IPS-18c (cell line): ENCODE results near the gene TRAF7.

Experiments
- H3K4me3 ChIP-seq: 2 replicates; pipeline ENCODE4 v1.7.0; 2013; ENCODE audit warnings: low read depth, mild to moderate bottlenecking, low read length, moderate library complexity; ENCODE audit not compliant: insufficient read depth
- H3K9me3 ChIP-seq: one replicate; pipeline ENCODE4 v1.6.1; 2013; ENCODE audit warnings: mild to moderate bottlenecking, low read length, moderate library complexity; ENCODE audit not compliant: control insufficient read depth, insufficient read depth

Gene TRAF7

GRCh38 chr16:2172688-2173335 lies 17.2 kb downstream of the TRAF7 start:
- Histone ChIP-seq H3K4me3 (no peak overlapping the region), H3K9me3 (no peaks in the 10 kb centered on the region)

GRCh38 chr16:2173366-2173765 lies 17.8 kb downstream of the TRAF7 start:
- Histone ChIP-seq H3K9me3 (no peaks in the 10 kb centered on the region), H3K4me3 (no peak overlapping the region)

DNA sequence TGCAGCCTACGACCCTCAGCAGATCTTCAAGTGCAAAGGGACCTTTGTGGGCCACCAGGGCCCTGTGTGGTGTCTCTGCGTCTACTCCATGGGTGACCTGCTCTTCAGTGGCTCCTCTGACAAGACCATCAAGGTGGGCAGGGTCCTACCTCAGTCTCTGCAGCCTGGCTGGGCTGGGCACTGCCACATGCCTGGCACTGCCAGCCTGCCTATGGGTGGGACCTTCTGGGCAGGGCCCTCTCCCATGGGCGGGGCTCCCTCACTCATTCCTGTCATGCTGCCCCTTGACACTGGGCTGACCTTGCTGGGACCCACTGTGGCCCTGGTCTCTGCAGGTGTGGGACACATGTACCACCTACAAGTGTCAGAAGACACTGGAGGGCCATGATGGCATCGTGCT lies 18.3 kb downstream of the TRAF7 start:
- Histone ChIP-seq H3K4me3 (no peak overlapping the region), H3K9me3 (no peaks in the 10 kb centered on the region)

- no peak overlapping the region for H3K4me3 ChIP-seq
- no peaks in the 10 kb centered on the region for H3K9me3 ChIP-seq
Measured at GRCh38 chr16:2174396-2175131, 19.0 kb downstream of the TRAF7 start.

GRCh38 chr16:2175454-2175853 lies 19.9 kb downstream of the TRAF7 start:
- Histone ChIP-seq H3K4me3 (no peak overlapping the region), H3K9me3 (no peaks in the 10 kb centered on the region)

DNA sequence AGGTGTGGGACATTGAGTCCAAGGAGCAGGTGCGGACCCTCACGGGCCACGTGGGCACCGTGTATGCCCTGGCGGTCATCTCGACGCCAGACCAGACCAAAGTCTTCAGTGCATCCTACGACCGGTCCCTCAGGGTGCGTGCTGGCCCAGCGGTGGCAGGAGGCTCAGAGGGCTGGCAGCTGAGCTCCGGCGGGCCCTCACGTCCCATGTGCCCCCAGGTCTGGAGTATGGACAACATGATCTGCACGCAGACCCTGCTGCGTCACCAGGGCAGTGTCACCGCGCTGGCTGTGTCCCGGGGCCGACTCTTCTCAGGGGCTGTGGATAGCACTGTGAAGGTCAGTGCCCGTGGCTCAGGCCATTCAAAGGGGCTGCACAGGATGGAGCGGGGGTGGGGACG lies 20.5 kb downstream of the TRAF7 start:
- H3K4me3 ChIP-seq = no peak overlapping the region
- H3K9me3 ChIP-seq = no peaks in the 10 kb centered on the region

DNA sequence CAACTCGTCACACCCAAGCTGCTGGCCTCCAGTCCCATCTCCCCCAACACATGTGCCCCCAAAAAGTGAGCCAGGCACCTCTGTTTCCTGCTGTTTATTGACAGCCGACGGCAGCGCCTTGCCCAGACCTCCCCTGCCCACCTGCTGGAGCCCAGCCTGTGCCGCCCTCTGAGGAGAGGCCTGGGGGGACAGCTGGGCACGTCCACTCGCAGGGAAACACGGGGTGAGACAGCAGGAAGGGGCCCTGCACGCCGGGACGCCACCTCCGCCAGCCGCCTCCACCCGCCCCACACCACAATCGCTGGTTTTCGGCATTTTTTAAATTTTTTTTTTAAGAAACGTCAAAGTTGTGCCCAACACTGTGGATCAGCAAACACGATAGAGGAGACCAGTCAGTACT lies 21.5 kb downstream of the TRAF7 start:
- H3K9me3 ChIP-seq = no peaks in the 10 kb centered on the region
- H3K4me3 ChIP-seq = no peak overlapping the region

DNA sequence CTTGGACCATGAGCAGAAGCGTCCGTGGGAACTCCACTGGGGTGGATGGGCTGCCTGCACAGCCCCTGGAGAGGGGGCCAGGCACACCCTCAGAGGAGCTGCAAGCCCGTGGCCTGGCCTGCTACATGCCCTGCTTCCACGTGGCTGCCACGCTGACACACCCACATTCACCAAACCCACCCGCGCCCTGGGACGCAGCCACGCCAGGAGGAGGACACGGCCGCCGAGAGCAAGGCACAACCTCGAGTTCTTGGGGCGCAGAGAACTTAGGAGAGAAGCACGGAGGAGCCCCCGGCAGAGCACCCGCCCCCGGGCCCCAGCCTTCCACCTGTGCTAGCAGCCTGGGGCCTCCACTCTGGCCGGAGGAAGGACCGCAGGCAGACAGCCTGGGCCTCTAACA lies 22.0 kb downstream of the TRAF7 start:
- no peaks in the 10 kb centered on the region for H3K9me3 ChIP-seq
- H3K4me3 ChIP-seq = no peak overlapping the region

GRCh38 chr16:2178321-2179106 lies 22.9 kb downstream of the TRAF7 start:
- Histone ChIP-seq H3K9me3 (no peaks in the 10 kb centered on the region), H3K4me3 (no peak overlapping the region)

DNA sequence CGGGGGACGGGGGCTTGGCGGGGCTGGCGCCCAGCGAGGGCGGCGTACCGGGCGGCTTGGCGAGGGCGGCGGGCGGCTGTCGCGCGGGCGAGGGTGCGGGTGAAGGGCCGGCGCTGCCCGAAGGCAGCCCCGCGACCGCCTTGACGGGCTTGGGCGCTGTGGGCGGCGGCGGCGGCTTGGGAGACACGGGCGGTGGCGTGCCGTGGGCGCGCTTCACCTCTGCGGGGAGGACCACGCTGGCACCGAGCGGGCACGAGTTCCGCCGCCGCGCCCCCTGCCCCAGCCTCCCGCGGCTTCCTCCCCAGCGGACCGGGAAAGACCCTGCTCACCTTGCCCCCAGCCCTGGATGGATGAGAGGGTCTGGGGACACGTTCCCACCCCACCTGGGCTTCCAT lies 23.5 kb downstream of the TRAF7 start:
- Histone ChIP-seq H3K4me3 (no peak overlapping the region; the same call in 1 of the 2 replicates), H3K9me3 (no peaks in the 10 kb centered on the region)

- Histone ChIP-seq H3K9me3 (no peaks in the 10 kb centered on the region), H3K4me3 (no peak overlapping the region; the same call in 1 of the 2 replicates)
Measured at GRCh38 chr16:2179576-2179975, 24.0 kb downstream of the TRAF7 start.

GRCh38 chr16:2180461-2180860 lies 24.9 kb downstream of the TRAF7 start:
- H3K9me3 ChIP-seq = no peaks in the 10 kb centered on the region
- no peak overlapping the region for H3K4me3 ChIP-seq

DNA sequence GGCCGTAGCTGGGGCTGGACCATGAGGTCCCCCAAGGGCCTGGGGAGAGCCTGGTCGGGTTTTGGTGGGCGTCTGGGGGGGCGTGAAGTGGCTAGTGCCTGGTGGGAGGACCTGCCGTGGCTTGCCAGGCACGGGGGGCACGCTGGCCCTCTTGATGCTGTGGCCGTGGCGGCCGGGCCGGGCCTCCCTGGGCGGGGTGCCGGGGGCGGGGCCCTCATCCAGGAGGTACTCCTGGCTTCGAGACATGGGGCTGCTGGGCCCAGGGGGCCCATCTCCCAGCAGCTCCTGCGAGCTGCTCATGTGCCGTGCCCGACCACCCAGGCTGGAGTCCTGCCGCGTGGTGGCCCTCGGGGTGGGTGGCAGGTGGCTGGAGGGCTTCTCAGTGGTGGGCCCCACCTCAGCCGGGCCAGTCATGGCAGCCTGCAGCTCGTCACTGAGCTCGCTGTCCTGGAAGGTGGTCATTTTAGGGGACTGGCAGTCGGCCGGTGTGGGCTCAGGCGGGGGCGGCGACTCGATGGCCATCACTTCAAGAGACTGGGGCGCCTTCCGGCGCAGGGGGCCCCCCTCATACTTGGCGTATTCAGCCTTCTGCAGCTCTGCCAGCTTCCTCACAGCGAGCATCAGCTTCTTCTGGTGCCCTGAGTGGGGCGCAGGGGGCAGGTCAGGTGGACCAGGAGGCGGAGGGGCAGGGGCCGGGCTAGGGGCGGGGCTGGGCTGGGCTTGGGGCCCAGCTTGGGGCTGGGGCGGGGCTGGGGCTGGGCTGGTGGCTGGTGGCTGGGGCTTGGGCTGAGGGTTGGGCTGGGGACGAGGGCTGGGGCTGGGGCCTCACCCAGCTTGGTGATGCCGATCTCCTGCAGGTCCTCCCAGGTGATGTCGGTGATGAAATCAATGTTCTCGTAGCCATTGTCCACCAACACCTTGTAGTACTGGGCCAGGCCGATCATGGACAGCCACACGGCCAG lies 25.7 kb downstream of the TRAF7 start:
- H3K4me3 ChIP-seq = no peak overlapping the region
- no peaks in the 10 kb centered on the region for H3K9me3 ChIP-seq

GRCh38 chr16:2181952-2182351 lies 26.4 kb downstream of the TRAF7 start:
- no peak overlapping the region for H3K4me3 ChIP-seq
- no peaks in the 10 kb centered on the region for H3K9me3 ChIP-seq

DNA sequence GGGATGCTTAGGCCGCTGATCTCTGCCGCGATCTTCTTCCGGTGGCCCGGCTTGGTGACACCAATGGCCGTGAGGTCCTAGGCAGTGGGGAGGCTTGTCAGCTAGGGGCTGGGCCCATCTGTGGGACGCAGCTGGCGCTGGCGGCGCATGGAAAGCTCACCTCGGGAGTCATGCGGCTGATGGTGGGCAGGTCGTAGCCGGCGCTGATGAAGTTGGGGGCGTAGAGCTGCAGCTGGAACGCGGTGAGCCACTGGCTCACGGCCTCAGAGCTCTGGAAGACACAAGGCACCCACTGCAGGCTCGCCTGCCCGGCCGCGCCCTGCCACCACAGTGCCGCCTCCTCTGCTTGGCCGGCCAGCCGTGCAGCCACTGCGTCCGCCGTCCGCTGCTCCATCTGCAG lies 28.1 kb downstream of the TRAF7 start:
- Histone ChIP-seq H3K9me3 (no peaks in the 10 kb centered on the region), H3K4me3 (no peak overlapping the region)

- H3K4me3 ChIP-seq = no peak overlapping the region
Measured at GRCh38 chr16:2184346-2184745, 28.8 kb downstream of the TRAF7 start.

GRCh38 chr16:2184962-2185361 lies 29.4 kb downstream of the TRAF7 start:
- Histone ChIP-seq H3K9me3 (no peaks in the 10 kb centered on the region), H3K4me3 (no peak overlapping the region)

More at GRCh38 chr16:2184346-2184745, 28.8 kb downstream of the TRAF7 start:
- H3K9me3 ChIP-seq = no peaks in the 10 kb centered on the region
